IMR-90 (cell line): Measurements from ENCODE around the gene RPL27A. TPM values are rescaled to one million over a fixed set of nuclear protein-coding genes. Genes with fewer than 3 reads are reported as not detected.
A peak's percentile ranks its signal among the peaks of the same experiment; 100 is the strongest.

Experiments used
- ATAC-seq: fragments of 200-7000 bp; cut with Tn5 transposase; 2 replicates; pipeline ENCODE4 v1.9.1; 2020; ENCODE audit warnings: low read depth, mild to moderate bottlenecking, moderate library complexity
- BruUV-seq: library from RNA; stranded (reverse); fragments of 400-500 nt; replicated peaks from 2 replicates; lab custom pipeline; 2021; lab: Mats Ljungman, UMichigan
- CTCF ChIA-PET: fragments of 300-600 bp; formaldehyde crosslinking; extraction: SDS; loops from one replicate; lab custom pipeline; 2021; ENCODE audit warnings: antibody characterized with exemption; lab: Yijun Ruan, JAX
- POLR2A ChIA-PET: fragments of 300-600 bp; sonication (Branson Sonifier 250); formaldehyde crosslinking; loops from one replicate; lab custom pipeline; 2022; ENCODE audit warnings: antibody characterized with exemption; ENCODE audit not compliant: unreplicated experiment; lab: Charles Lee
- DNase-seq: peaks from one replicate; pipeline ENCODE4 v3.0.0; 2013
- H2AFZ ChIP-seq: replicated peaks from 2 replicates; pipeline ENCODE3; 2013; ENCODE audit warnings: low read length, mild to moderate bottlenecking; ENCODE audit not compliant: poor library complexity
- H2AK5ac ChIP-seq: 2 replicates; pipeline ENCODE4 v1.6.1; 2013; ENCODE audit warnings: low read depth, low read length, inconsistent platforms
- H2AK9ac ChIP-seq: replicated peaks from 2 replicates; pipeline ENCODE3; 2013; ENCODE audit warnings: mild to moderate bottlenecking, low read depth, low read length, moderate library complexity; ENCODE audit not compliant: poor library complexity
- H2BK120ac ChIP-seq: 2 replicates; pipeline ENCODE4 v1.6.1; 2013; ENCODE audit warnings: low read depth, low read length, inconsistent platforms
- H2BK15ac ChIP-seq: 3 replicates; pipeline ENCODE4 v1.6.1; 2013; ENCODE audit warnings: low read depth, low read length, inconsistent platforms
- H2BK20ac ChIP-seq: 2 replicates; pipeline ENCODE4 v1.6.1; 2013; ENCODE audit warnings: low read depth, mild to moderate bottlenecking, inconsistent platforms, low read length, moderate library complexity
- H2BK5ac ChIP-seq: 2 replicates; pipeline ENCODE4 v1.6.1; 2013; ENCODE audit warnings: mild to moderate bottlenecking, low read depth, low read length, inconsistent platforms; ENCODE audit not compliant: poor library complexity, severe bottlenecking
- H3K14ac ChIP-seq: replicated peaks from 2 replicates; pipeline ENCODE4 v1.6.1; 2013; ENCODE audit warnings: low read depth, low read length, inconsistent platforms
- H3K18ac ChIP-seq: 2 replicates; pipeline ENCODE4 v1.6.1; 2013; ENCODE audit warnings: low read depth, low read length, control low read depth
- H3K23ac ChIP-seq: 2 replicates; pipeline ENCODE4 v1.6.1; 2013; ENCODE audit warnings: low read depth, low read length, inconsistent platforms
- H3K27ac ChIP-seq: 2 replicates; pipeline ENCODE4 v1.5.1; 2013; ENCODE audit warnings: mild to moderate bottlenecking, control low read depth, low read length; ENCODE audit not compliant: insufficient read depth
- H3K27me3 ChIP-seq: 2 replicates; pipeline ENCODE4 v1.6.1; 2013; ENCODE audit warnings: low read length; ENCODE audit not compliant: control insufficient read depth, insufficient read depth
- H3K36me3 ChIP-seq: 2 replicates; pipeline ENCODE4 v1.6.1; 2013; ENCODE audit warnings: low read length, mixed read lengths; ENCODE audit not compliant: control insufficient read depth, insufficient read depth
- H3K4ac ChIP-seq: 2 replicates; pipeline ENCODE4 v1.6.1; 2013; ENCODE audit warnings: low read depth, low read length, inconsistent platforms
- H3K4me1 ChIP-seq: 2 replicates; pipeline ENCODE4 v1.6.1; 2013; ENCODE audit warnings: low read length, mixed read lengths; ENCODE audit not compliant: control insufficient read depth, insufficient read depth
- H3K4me2 ChIP-seq: 2 replicates; pipeline ENCODE4 v1.6.1; 2013; ENCODE audit warnings: low read depth, mild to moderate bottlenecking, control low read depth, low read length, moderate library complexity
- H3K4me3 ChIP-seq: 2 replicates; pipeline ENCODE4 v1.5.1; 2013; ENCODE audit warnings: low read depth, mild to moderate bottlenecking, control low read depth, low read length, moderate library complexity; ENCODE audit not compliant: insufficient read depth
- H3K56ac ChIP-seq: 2 replicates; pipeline ENCODE4 v1.6.1; 2013; ENCODE audit warnings: low read length, inconsistent platforms; ENCODE audit not compliant: insufficient read depth; ENCODE audit errors: extremely low read depth
- H3K79me1 ChIP-seq, 2 experiments: 2 replicates each; pipeline ENCODE4 v1.6.1; 2013; ENCODE audit warnings: low read length in 2 of 2, inconsistent platforms in 1 of 2, low read depth in 1 of 2
- H3K9ac ChIP-seq: 2 replicates; pipeline ENCODE4 v1.6.1; 2013; ENCODE audit warnings: low read depth, low read length, control low read depth
- H3K9me1 ChIP-seq: 2 replicates; pipeline ENCODE4 v1.6.1; 2013; ENCODE audit warnings: low read length, inconsistent platforms; ENCODE audit not compliant: insufficient read depth
- H3K9me3 ChIP-seq: 2 replicates; pipeline ENCODE4 v1.6.1; 2013; ENCODE audit warnings: low read length; ENCODE audit not compliant: control insufficient read depth, insufficient read depth
- H4K20me1 ChIP-seq: 2 replicates; pipeline ENCODE4 v1.6.1; 2013; ENCODE audit warnings: low read length, inconsistent platforms; ENCODE audit not compliant: insufficient read depth
- H4K5ac ChIP-seq: 2 replicates; pipeline ENCODE4 v1.6.1; 2013; ENCODE audit warnings: mild to moderate bottlenecking, low read depth, low read length, control low read depth
- H4K8ac ChIP-seq, 2 experiments: 2 replicates each; pipeline ENCODE4 v1.6.1; 2013; ENCODE audit warnings: low read depth in 2 of 2, low read length in 2 of 2, control low read depth in 1 of 2, inconsistent platforms in 1 of 2
- H4K91ac ChIP-seq: 2 replicates; pipeline ENCODE4 v1.6.1; 2013; ENCODE audit warnings: low read depth, low read length, inconsistent platforms; ENCODE audit not compliant: insufficient read depth
- CEBPB ChIP-seq: IDR thresholded peaks from 2 replicates; pipeline ENCODE4 v1.6.1; 2012; ENCODE audit warnings: low read depth, low read length, improper control_type of control experiment
- CHD1 ChIP-seq: IDR thresholded peaks from 2 replicates; pipeline ENCODE4 v1.6.1; 2012; ENCODE audit warnings: low read depth, low read length, improper control_type of control experiment
- ELK1 ChIP-seq: fragments of 150-350 bp; IDR thresholded peaks from 2 replicates; pipeline ENCODE4 v1.6.1; 2016; ENCODE audit warnings: low read depth, mild to moderate bottlenecking, low read length, moderate library complexity, borderline replicate concordance
- MAFK ChIP-seq: IDR thresholded peaks from 2 replicates; pipeline ENCODE4 v1.6.1; 2012; ENCODE audit warnings: low read depth, low read length, improper control_type of control experiment
- MAZ ChIP-seq: IDR thresholded peaks from 2 replicates; pipeline ENCODE4 v1.6.1; 2012; ENCODE audit warnings: low read depth, mild to moderate bottlenecking, low read length, improper control_type of control experiment, moderate library complexity, borderline replicate concordance
- MXI1 ChIP-seq: IDR thresholded peaks from 2 replicates; pipeline ENCODE4 v1.6.1; 2012; ENCODE audit warnings: low read depth, mild to moderate bottlenecking, low read length, moderate library complexity, borderline replicate concordance
- RAD21 ChIP-seq: IDR thresholded peaks from 2 replicates; pipeline ENCODE4 v1.6.1; 2012; ENCODE audit warnings: low read length, improper control_type of control experiment
- SMC3 ChIP-seq: fragments of 150-350 bp; IDR thresholded peaks from 2 replicates; pipeline ENCODE4 v1.6.1; 2016; ENCODE audit warnings: low read depth, mild to moderate bottlenecking, antibody characterized with exemption, low read length, moderate library complexity
- USF2 ChIP-seq: fragments of 150-350 bp; IDR thresholded peaks from 2 replicates; pipeline ENCODE4 v1.6.1; 2017; ENCODE audit warnings: mild to moderate bottlenecking, antibody characterized with exemption, low read length, low read depth
- WGBS, 2 experiments: methylation state at CpG; one replicate each; pipeline versions ENCODE4 v1.1.5 to v1.1.7; 2013; ENCODE audit warnings: missing lambda C conversion rate in 2 of 2; ENCODE audit not compliant: insufficient read length in 1 of 2; ENCODE audit errors: extremely low coverage in 2 of 2; 5-methylcytosine and 5-hydroxymethylcytosine counted together
- dilution Hi-C: fragments of 300-500 bp; cut with HindIII; formaldehyde crosslinking; loops from one replicate; pipeline ENCODE4 v1.14.3; 2018; ENCODE audit warnings: low sequenced_read_pairs; ENCODE audit not compliant: unreplicated experiment
- in situ Hi-C: fragments of 300-500 bp; cut with MboI; formaldehyde crosslinking; loops from 3 replicates; pipeline ENCODE4 v1.14.3; 2019; ENCODE audit warnings: low sequenced_read_pairs, inconsistent platforms, mixed read lengths
- intact Hi-C: fragments of 100-400 bp; cut with micrococcal nuclease; formaldehyde crosslinking; loops from 2 replicates; pipeline ENCODE4 v1.10.0; 2022
- polyA plus RNA-seq, 3 experiments: library from polyadenylated mRNA; depleted of rRNA; stranded (reverse); fragments of >200 nt; gene quantifications; 2 replicates each; pipeline ENCODE4 v1.2.3, GENCODE V29; 2012; ENCODE audit warnings: low replicate concordance in 1 of 3
- total RNA-seq: library from RNA; depleted of rRNA; stranded (reverse); fragments of >200 nt; gene quantifications from 2 replicates; pipeline ENCODE4 v1.2.3, GENCODE V29; 2012

The RPL27A gene
- total and polyA plus RNA-seq, 2 of the 4 experiments (the other 2 are of a cell fraction): 786 to 849 TPM

- TF ChIP-seq USF2: no peak
Observed at GRCh38 chr11:8706673-8707432, 24.3 kb downstream of the RPL27A start (continued).

DNA sequence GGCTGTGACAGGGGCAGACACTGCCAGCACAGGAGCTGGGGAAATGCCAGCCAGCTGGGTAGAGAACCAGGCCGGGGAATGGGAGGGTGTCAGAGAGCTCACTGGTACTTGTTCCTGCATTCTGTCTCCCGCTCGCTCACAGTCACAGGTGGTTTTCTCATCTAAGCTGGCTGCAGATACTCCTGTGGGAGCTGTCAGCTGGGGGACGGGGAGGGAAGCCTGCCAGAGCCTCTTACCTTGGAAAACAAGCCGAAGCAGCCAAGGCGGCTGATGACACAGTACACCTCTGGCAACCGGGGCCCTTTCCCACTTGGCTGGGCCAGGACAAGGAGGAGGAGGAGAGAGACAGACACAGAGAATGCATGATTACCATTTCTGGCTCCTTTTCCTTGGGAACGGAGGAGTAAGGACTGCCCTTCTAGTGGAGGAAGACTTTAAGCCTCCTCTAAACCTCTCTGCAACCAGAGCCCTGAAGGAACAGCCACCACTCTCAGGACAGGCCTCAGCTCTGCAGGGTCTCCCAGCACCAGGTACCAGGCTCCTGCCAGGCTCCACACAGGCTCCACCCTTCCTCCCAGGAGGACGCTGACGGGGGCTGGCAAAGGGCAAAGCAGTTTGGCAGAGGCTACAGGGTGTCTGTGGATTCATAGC, 25.1 kb downstream of the RPL27A start:
- H4K20me1 ChIP-seq: no peaks in the 10 kb centered on the region
- H3K56ac ChIP-seq: no peak overlapping the region
- intact Hi-C loops (no loop called here), in situ Hi-C loops (no loop called here), dilution Hi-C loops (no loop called here)
- H2AK5ac ChIP-seq: peak overlapping the region; percentile 37; the same call in 1 of the 2 replicates
- H3K14ac ChIP-seq: peak overlapping the region; percentile 73; the same call in 1 of the 2 replicates
- H3K23ac ChIP-seq: peak overlapping the region; percentile 67
- no peak overlapping the region for H3K9ac ChIP-seq
- H3K27ac ChIP-seq: peak overlapping the region; percentile 68
- ChIA-PET POLR2A (no interaction called here), CTCF (interaction anchor here (1.1 kb wide), 1 partner anchor 162 kb away, joined by 3 read pairs; no protein-coding TSS in a partner anchor)
- H3K4me1 ChIP-seq: peaks cover 10% of the 10 kb centered on the region; the same call in 1 of the 2 replicates
- H4K8ac ChIP-seq: peak overlapping the region; percentile 56 to 79; a peak in 3 of 4 replicates
- H2AK9ac ChIP-seq: no peak overlapping the region
- DNase-seq (no peak), ATAC-seq (no peak)
- H4K91ac ChIP-seq: peak overlapping the region; percentile 77
- no TSS peak for BruUV-seq
- H3K27me3 ChIP-seq: no peaks in the 10 kb centered on the region
- H4K5ac ChIP-seq: peak overlapping the region; percentile 86
- peak overlapping the region; percentile 46; the same call in 1 of the 2 replicates for H2BK20ac ChIP-seq
- peaks cover 9% of the 10 kb centered on the region for H3K9me1 ChIP-seq
- no peak overlapping the region for H2AFZ ChIP-seq
- no peak overlapping the region for H3K4me3 ChIP-seq
- 0 out of 3 replicates have a peak overlapping the region, but pooled peaks have one; percentile 38 for H2BK15ac ChIP-seq
- no peaks in the 10 kb centered on the region for H3K9me3 ChIP-seq
- H3K36me3 ChIP-seq: peaks cover 72% of the 10 kb centered on the region
- H3K4ac ChIP-seq: peak overlapping the region; percentile 82
- H3K18ac ChIP-seq: peak overlapping the region; percentile 71; the same call in 1 of the 2 replicates
- TF ChIP-seq RAD21 (no peak), CHD1 (no peak), USF2 (no peak), ELK1 (no peak), MXI1 (no peak), CEBPB (no peak), MAZ (no peak), SMC3 (no peak), MAFK (no peak)
- peaks cover 15 to 67% of the 10 kb centered on the region in 2 experiments; a peak in 3 of 4 replicates for H3K79me1 ChIP-seq
- peak overlapping the region; percentile 74; the same call in 1 of the 2 replicates for H2BK120ac ChIP-seq
- 93% methylated on average over 3 of the region's 10 CpGs; no CpG with 5 or more reads in 1 of the 2 experiments for WGBS, 2 experiments
- no peak overlapping the region for H3K4me2 ChIP-seq
- no peak overlapping the region for H2BK5ac ChIP-seq
